ENCODE data around the gene RUVBL2. TPM values are rescaled to one million over a fixed set of nuclear protein-coding genes. Genes with fewer than 3 reads are reported as not detected.

The RUVBL2 gene
- total RNA-seq, 2 donors from 2014 or later: 34.7 to 43.1 TPM

DNA sequence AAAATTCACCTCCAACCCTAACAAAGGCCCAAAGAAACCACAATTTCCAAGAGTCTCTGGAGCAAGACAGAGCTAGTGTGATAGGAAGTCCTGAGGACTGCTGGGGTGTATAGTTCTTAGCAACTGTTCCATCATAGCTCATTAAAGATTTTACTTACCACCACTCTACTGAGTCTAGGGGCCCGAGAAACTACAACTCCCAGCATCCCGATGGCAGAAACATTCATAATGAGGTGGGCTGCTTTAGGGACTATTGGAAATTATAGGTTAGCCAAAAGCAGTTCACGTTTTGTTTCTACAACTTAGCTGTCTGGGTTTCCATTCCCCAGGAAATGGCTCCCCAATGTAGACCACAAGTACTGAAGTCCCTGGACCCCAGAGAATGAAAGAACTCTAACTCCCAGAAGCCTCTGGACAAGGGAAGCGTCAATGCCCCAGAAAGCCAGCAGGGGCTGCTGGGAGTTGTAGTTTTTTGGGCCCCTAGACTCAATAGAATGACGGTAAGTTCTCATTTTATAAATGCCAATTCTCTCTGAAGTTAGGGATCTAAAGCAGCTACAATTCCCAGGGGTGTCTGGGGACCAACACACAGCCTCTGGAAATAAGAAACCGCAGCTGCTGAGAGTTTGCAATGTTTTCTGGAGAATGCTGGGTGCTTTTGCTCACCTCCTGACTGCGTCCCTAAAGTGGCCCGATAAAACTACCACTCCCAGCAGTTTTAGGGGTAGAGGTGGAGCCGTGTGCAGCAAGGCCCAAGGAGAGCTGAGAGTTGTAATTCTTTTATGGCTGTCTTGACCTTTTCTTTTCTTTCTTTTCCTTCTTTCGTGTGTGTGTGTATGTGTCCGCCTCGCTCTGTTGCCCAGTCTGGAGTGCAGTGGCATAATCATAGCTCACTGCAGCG lies 17.5 kb upstream of the RUVBL2 start:
- intact Hi-C loops (cut with DNase I): no loop called here
- no peak for DNase-seq (ENCODE audit: low spot score)

- intact Hi-C loops (cut with DNase I): no loop called here
- DNase-seq (ENCODE audit: low spot score): no peak
Measured at GRCh38 chr19:48977061-48977460, 16.6 kb upstream of the RUVBL2 start.

GRCh38 chr19:48982280-48982679 lies 11.4 kb upstream of the RUVBL2 start:
- intact Hi-C loops (cut with DNase I): no loop called here
- DNase-seq (ENCODE audit: low spot score): no peak

GRCh38 chr19:48985711-48986110 lies 8.0 kb upstream of the RUVBL2 start:
- no peak for DNase-seq (ENCODE audit: low spot score)
- intact Hi-C loops (cut with DNase I): loop anchor here in 1 of 2 donors (5.0 kb wide), 1 partner anchor 343 kb away; no protein-coding TSS in a partner anchor

DNA sequence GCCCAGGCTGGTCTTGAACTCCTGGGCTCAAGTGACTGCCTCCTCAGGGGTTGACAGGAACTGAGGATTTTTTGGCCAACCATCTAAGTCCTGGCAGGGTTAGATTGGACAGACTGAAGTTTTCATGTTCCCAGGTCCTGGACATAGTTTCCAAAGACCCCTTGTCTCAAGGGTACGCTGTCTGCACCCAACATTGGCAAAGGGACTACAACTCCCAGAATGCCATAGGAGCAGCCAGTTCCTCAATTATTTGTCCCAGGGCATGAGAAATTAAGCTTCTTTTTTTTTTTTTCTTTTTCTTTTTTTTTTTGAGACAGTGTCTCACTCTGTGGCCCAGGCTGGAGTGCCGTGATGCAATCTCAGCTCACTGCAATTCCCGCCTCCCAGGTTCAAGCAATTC lies 7.5 kb upstream of the RUVBL2 start:
- DNase-seq (ENCODE audit: low spot score): no peak
- intact Hi-C loops (cut with DNase I): loop anchor here in 1 of 2 donors (5.0 kb wide), 1 partner anchor 344 kb away; no protein-coding TSS in a partner anchor

GRCh38 chr19:48987323-48987722 lies 6.4 kb upstream of the RUVBL2 start:
- no peak for DNase-seq (ENCODE audit: low spot score)
- intact Hi-C loops (cut with DNase I): loop anchor here in 1 of 2 donors (5.0 kb wide), 1 partner anchor 345 kb away; no protein-coding TSS in a partner anchor

GRCh38 chr19:48988286-48988685 lies 5.4 kb upstream of the RUVBL2 start:
- intact Hi-C loops (cut with DNase I): loop anchor here in 1 of 2 donors (5.0 kb wide), 1 partner anchor 346 kb away; no protein-coding TSS in a partner anchor
- no peak for DNase-seq (ENCODE audit: low spot score)

GRCh38 chr19:48988860-48989259 lies 4.8 kb upstream of the RUVBL2 start:
- intact Hi-C loops (cut with DNase I): loop anchor here in 1 of 2 donors (5.0 kb wide), 1 partner anchor 347 kb away; no protein-coding TSS in a partner anchor
- no peak for DNase-seq (ENCODE audit: low spot score)

GRCh38 chr19:48989701-48990291 lies 3.9 kb upstream of the RUVBL2 start:
- intact Hi-C loops (cut with DNase I): loop anchor here in 1 of 2 donors (5.0 kb wide), 1 partner anchor 347 kb away; no protein-coding TSS in a partner anchor
- DNase-seq (ENCODE audit: low spot score): no peak

DNA sequence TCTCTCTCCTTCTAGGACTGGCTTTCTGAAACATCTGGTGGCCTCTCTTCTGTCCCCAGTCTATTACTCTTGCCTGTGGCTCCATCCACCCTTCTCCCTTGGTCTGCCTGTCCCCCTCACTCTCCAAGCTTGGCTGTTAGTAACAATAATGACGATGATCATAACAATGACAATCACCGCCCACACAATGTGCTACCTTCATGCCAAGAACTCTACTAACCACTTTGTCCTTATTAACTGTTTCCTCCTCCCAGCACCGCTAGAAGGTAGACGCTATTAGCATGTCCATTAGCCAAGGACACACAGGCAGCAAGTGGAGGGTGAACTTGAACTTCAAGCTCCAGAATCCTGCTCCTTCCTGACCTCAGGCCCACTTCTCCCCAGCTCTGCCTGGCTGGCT lies 3.3 kb upstream of the RUVBL2 start:
- no peak for DNase-seq (ENCODE audit: low spot score)
- intact Hi-C loops (cut with DNase I): no loop called here

DNA sequence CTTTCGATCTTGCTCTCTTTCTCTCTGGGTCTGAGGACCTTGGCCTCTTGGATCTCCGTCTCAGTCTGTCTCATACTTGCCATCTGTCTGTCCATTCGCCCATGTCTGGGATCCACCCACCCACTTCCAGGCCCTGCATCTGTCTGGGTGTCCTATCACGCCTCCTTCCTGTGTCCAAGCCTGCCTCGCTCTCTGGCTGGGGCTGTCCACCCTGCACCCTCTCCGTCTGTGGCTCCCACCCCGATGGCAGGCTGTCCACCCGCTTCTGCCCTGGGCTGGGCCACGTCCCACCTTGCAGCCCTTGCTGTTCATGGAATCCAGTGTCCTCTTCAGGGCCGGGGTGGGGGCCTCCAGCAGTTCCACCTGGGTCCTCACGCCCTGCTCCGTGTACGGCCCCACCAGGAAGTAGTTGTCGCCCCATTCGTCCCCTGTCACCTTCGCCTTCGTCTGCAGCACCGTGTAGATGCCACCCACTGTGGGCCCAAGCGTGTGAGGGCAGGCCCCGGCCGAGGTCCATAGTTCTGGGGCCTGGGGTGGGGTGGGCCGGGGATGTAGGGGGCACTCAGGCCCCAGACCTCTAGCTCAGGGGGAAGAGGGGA lies 2.6 kb upstream of the RUVBL2 start:
- intact Hi-C loops (cut with DNase I): no loop called here

GRCh38 chr19:48991873-48992580 lies 1.7 kb upstream of the RUVBL2 start:
- DNase-seq (ENCODE audit: low spot score): no peak
- intact Hi-C loops (cut with DNase I): no loop called here

More for the DNA sequence above, 2.6 kb upstream of the RUVBL2 start:
- DNase-seq (ENCODE audit: low spot score): no peak

DNA sequence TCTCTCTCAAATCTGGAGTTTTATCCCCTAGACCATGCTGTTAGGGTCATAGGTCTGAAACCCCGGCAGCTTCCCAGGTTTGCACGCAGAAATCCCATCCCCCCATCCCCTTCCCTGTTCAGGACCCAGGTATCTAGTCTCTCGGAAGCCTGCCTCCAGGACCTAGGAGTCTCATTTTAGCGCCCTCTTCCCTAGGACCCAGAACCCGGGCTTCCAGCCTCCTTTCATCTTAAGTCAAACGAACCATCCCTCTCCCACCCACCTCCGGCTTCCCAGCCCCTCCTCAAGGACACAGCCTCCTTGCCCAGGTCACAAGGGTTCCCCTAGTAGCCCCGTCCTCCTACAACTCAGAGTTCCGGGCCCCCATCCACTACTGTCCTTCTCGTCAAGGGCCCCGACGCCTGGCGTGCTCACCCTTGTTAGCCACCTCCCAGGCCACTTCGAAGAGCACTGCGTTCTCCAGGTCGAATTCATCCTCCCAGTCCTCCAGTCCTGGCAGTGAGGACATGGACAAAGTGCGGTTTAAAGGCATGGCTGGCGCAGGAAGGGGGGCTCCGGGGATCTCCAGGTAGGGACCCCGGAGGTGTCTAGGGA lies 1.0 kb upstream of the RUVBL2 start:
- intact Hi-C loops (cut with DNase I): no loop called here
- no peak for DNase-seq (ENCODE audit: low spot score)

- intact Hi-C loops (cut with DNase I): no loop called here
- no peak for DNase-seq (ENCODE audit: low spot score)
Measured at GRCh38 chr19:48994035-48994386, 324 bp downstream of the RUVBL2 start.

DNA sequence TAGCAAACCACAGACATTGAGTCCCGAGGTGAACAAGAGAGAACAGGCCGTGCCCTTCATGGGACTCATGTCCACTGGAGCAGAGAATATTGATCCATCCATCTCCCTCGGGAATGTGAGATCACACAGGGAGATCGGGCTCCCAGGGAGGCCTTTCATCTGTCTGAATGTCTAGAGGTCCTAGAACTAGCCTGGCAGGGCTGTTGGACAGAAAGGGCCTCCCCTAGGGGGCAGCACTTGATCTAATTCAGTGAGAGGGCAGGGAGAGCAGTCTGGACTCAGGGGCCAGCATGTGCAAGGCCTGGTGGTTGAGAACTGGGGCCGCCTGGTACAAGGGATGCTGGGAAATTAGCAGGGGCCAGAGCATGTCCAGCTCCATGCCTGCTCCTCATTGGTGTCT lies 4.3 kb downstream of the RUVBL2 start:
- intact Hi-C loops (cut with DNase I): no loop called here
- no peak for DNase-seq (ENCODE audit: low spot score)

- DNase-seq (ENCODE audit: low spot score): no peak
- intact Hi-C loops (cut with DNase I): no loop called here
Measured at GRCh38 chr19:48999481-49000325, 6.0 kb downstream of the RUVBL2 start.

- intact Hi-C loops (cut with DNase I): no loop called here
- DNase-seq (ENCODE audit: low spot score): no peak
Measured at GRCh38 chr19:49004133-49004532, 10.4 kb downstream of the RUVBL2 start.

DNA sequence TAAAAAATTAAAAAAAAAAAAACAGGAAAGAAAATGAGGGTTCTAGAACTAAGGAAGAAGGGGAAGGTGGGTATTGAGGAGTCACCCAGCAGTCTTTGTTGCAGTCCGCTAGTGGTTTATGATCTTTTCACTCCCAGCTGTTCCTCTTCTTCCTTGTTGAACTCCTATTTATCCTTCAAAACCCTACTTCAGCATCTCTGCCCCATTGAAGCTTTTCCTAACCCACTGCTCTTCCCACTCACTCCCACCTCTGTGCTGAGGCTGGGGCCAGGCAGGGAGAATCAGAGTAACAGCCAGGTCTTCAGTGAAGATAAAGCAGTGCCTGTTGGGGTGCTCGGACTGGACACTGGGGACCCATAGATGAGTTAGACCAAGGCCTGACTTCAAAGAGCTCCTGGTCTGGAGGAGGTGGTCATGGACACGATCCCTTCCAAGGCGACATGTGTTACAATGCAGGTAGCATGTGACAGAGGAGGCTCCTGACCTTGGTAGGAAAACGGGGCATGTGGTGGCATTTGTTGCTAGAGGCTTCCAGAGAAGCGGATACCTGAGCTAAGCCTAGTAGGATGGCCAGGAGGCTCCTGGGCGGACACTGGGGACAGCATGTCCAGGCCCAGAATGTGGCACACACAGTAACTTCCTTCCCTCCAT lies 11.4 kb downstream of the RUVBL2 start:
- no peak for DNase-seq (ENCODE audit: low spot score)
- intact Hi-C loops (cut with DNase I): no loop called here

Data from posterior vena cava (tissue), 2 donors.